Neural progenitor cell (in vitro differentiated cells): Measurements from ENCODE around the gene ARRDC4. TPM values are rescaled to one million over a fixed set of nuclear protein-coding genes. Genes with fewer than 3 reads are reported as not detected.

ENCODE experiments used
- DNase-seq: peaks from one replicate; pipeline ENCODE4 v3.0.0-alpha.2; 2016; ENCODE audit warnings: low spot score
- H2AFZ ChIP-seq: fragments of 200-600 bp; sonication (generic); replicated peaks from 2 replicates; pipeline ENCODE4 v1.6.1; 2016; ENCODE audit warnings: antibody characterized with exemption
- H3F3A ChIP-seq: fragments of 200-600 bp; sonication (generic); 2 replicates; pipeline ENCODE4 v1.6.1; 2016; ENCODE audit warnings: antibody characterized with exemption, low read depth
- H3K27ac ChIP-seq: fragments of 200-600 bp; sonication (generic); 2 replicates; pipeline ENCODE4 v1.5.1; 2016; ENCODE audit warnings: mild to moderate bottlenecking
- H3K27me3 ChIP-seq: fragments of 200-600 bp; sonication (generic); 2 replicates; pipeline ENCODE4 v1.6.1; 2016; ENCODE audit warnings: mild to moderate bottlenecking, moderate library complexity
- H3K36me3 ChIP-seq: fragments of 200-600 bp; sonication (generic); 2 replicates; pipeline ENCODE4 v1.5.1; 2016
- H3K4me1 ChIP-seq: fragments of 200-600 bp; sonication (generic); 2 replicates; pipeline ENCODE4 v1.6.1; 2016; ENCODE audit warnings: mixed run types
- H3K4me2 ChIP-seq: fragments of 200-600 bp; sonication (generic); 2 replicates; pipeline ENCODE4 v1.6.1; 2016
- H3K4me3 ChIP-seq: fragments of 200-600 bp; sonication (generic); 2 replicates; pipeline ENCODE4 v1.5.1; 2016
- H3K79me2 ChIP-seq: fragments of 200-600 bp; sonication (generic); 2 replicates; pipeline ENCODE4 v1.6.1; 2016; ENCODE audit warnings: low read depth
- H3K9ac ChIP-seq: fragments of 200-600 bp; sonication (generic); 2 replicates; pipeline ENCODE4 v1.6.1; 2016
- H3K9me3 ChIP-seq: fragments of 200-600 bp; sonication (generic); 2 replicates; pipeline ENCODE4 v1.5.1; 2016; ENCODE audit warnings: low read depth
- H4K20me1 ChIP-seq: fragments of 200-600 bp; sonication (generic); 2 replicates; pipeline ENCODE4 v1.6.1; 2016; ENCODE audit warnings: low read depth
- H3K27ac Mint-ChIP-seq: 3 replicates; pipeline ENCODE4 v1.8.0; 2021; ENCODE audit warnings: mixed read lengths
- H3K27me3 Mint-ChIP-seq: 2 replicates; pipeline ENCODE4 v1.8.0; 2022; ENCODE audit warnings: low read depth, mild to moderate bottlenecking, inconsistent platforms, moderate library complexity, mixed read lengths; ENCODE audit not compliant: insufficient read depth
- H3K36me3 Mint-ChIP-seq: 3 replicates; pipeline ENCODE4 v1.8.0; 2021; ENCODE audit warnings: mixed read lengths
- H3K4me1 Mint-ChIP-seq: 3 replicates; pipeline ENCODE4 v1.8.0; 2021; ENCODE audit warnings: mixed read lengths
- H3K4me3 Mint-ChIP-seq: 3 replicates; pipeline ENCODE4 v1.8.0; 2021; ENCODE audit warnings: mild to moderate bottlenecking, moderate library complexity, mixed read lengths
- H3K9me3 Mint-ChIP-seq: 3 replicates; pipeline ENCODE4 v1.8.0; 2020; ENCODE audit warnings: mixed read lengths
- CTCF ChIP-seq: fragments of 200-600 bp; sonication (generic); IDR thresholded peaks from 2 replicates; pipeline ENCODE4 v1.5.1; 2017; ENCODE audit warnings: antibody characterized with exemption, mild to moderate bottlenecking
- EZH2 ChIP-seq: fragments of 200-600 bp; sonication (generic); IDR thresholded peaks from 2 replicates; pipeline ENCODE4 v1.6.1; 2017; ENCODE audit warnings: antibody characterized with exemption, mild to moderate bottlenecking, moderate library complexity
- EZH2phosphoT487 ChIP-seq: fragments of 200-600 bp; sonication (generic); IDR thresholded peaks from 2 replicates; pipeline ENCODE4 v1.6.1; 2017; ENCODE audit warnings: antibody characterized with exemption
- total RNA-seq: library from RNA; depleted of rRNA; stranded (reverse); fragments of >200 nt; gene quantifications from 2 replicates; pipeline ENCODE4 v1.2.3, GENCODE V29; 2015; ENCODE audit warnings: low replicate concordance

The ARRDC4 gene
- total RNA-seq, 1 donor from 2014 or later = 28.2 TPM

GRCh38 chr15:97989299-97989698, 28.8 kb downstream of the ARRDC4 start:
- H3K4me1 ChIP-seq = no peaks in the 10 kb centered on the region
- no peaks in the 10 kb centered on the region for H4K20me1 ChIP-seq
- Mint-ChIP-seq H3K27me3 (no peaks in the 10 kb centered on the region), H3K9me3 (peaks cover 18% of the 10 kb centered on the region), H3K4me3 (no peak overlapping the region), H3K4me1 (no peaks in the 10 kb centered on the region), H3K36me3 (no peaks in the 10 kb centered on the region), H3K27ac (no peak overlapping the region)
- no peak overlapping the region for H2AFZ ChIP-seq
- no peaks in the 10 kb centered on the region for H3K27me3 ChIP-seq
- no peaks in the 10 kb centered on the region for H3K79me2 ChIP-seq
- H3K36me3 ChIP-seq = no peaks in the 10 kb centered on the region
- H3K4me3 ChIP-seq = no peak overlapping the region
- H3K27ac ChIP-seq = no peak overlapping the region
- DNase-seq = no peak
- H3K4me2 ChIP-seq = no peak overlapping the region
- no peaks in the 10 kb centered on the region for H3F3A ChIP-seq
- TF ChIP-seq CTCF = no peak
- no peak for TF ChIP-seq EZH2
- no peak for TF ChIP-seq EZH2phosphoT487
- H3K9me3 ChIP-seq = no peaks in the 10 kb centered on the region
- no peak overlapping the region for H3K9ac ChIP-seq

GRCh38 chr15:97991972-97992541, 31.6 kb downstream of the ARRDC4 start:
- no peak overlapping the region for H3K9ac ChIP-seq
- no peak overlapping the region for H3K4me3 ChIP-seq
- no peak for TF ChIP-seq EZH2phosphoT487
- no peak for TF ChIP-seq CTCF
- no peaks in the 10 kb centered on the region for H4K20me1 ChIP-seq
- Mint-ChIP-seq H3K27ac (no peak overlapping the region), H3K27me3 (no peaks in the 10 kb centered on the region), H3K4me1 (no peaks in the 10 kb centered on the region), H3K4me3 (no peak overlapping the region), H3K9me3 (peaks cover 8% of the 10 kb centered on the region), H3K36me3 (no peaks in the 10 kb centered on the region)
- no peaks in the 10 kb centered on the region for H3K9me3 ChIP-seq
- DNase-seq = no peak
- no peak overlapping the region for H3K27ac ChIP-seq
- no peaks in the 10 kb centered on the region for H3K27me3 ChIP-seq
- H3K36me3 ChIP-seq = no peaks in the 10 kb centered on the region
- no peaks in the 10 kb centered on the region for H3K4me1 ChIP-seq
- H2AFZ ChIP-seq = no peak overlapping the region
- no peaks in the 10 kb centered on the region for H3K79me2 ChIP-seq
- no peak overlapping the region for H3K4me2 ChIP-seq
- H3F3A ChIP-seq = no peaks in the 10 kb centered on the region

- H3K4me1 ChIP-seq = no peaks in the 10 kb centered on the region
- no peak overlapping the region for H3K27ac ChIP-seq
- Mint-ChIP-seq H3K4me1 (no peaks in the 10 kb centered on the region), H3K27me3 (no peaks in the 10 kb centered on the region), H3K36me3 (no peaks in the 10 kb centered on the region), H3K27ac (no peak overlapping the region), H3K9me3 (peaks cover 4% of the 10 kb centered on the region), H3K4me3 (no peak overlapping the region)
- no peaks in the 10 kb centered on the region for H3F3A ChIP-seq
- H3K79me2 ChIP-seq = no peaks in the 10 kb centered on the region
- no peak overlapping the region for H2AFZ ChIP-seq
- no peaks in the 10 kb centered on the region for H3K9me3 ChIP-seq
- no peaks in the 10 kb centered on the region for H3K27me3 ChIP-seq
- no peaks in the 10 kb centered on the region for H4K20me1 ChIP-seq
- no peak overlapping the region for H3K9ac ChIP-seq
- no peak overlapping the region for H3K4me3 ChIP-seq
- DNase-seq = no peak
- no peak overlapping the region for H3K4me2 ChIP-seq
- H3K36me3 ChIP-seq = no peaks in the 10 kb centered on the region
- TF ChIP-seq EZH2phosphoT487 (no peak), CTCF (no peak), EZH2 (no peak)
Measured at GRCh38 chr15:97992823-97993222, 32.3 kb downstream of the ARRDC4 start.
